Lung (tissue), 12 donors: ENCODE data around the gene SEPTIN6. TPM values are rescaled to one million over a fixed set of nuclear protein-coding genes. Genes with fewer than 3 reads are reported as not detected.

ENCODE experiments used
- ATAC-seq: fragments of 200-7000 bp; cut with Tn5 transposase; one replicate; pipeline ENCODE4 v1.9.1; 2020; ENCODE audit warnings: moderate number of reproducible peaks; ENCODE audit not compliant: insufficient read depth, low FRiP score
- DNase-seq, 3 donors: peaks; one replicate each; pipeline ENCODE4 v3.0.0-alpha.2; 2013 to 2017
- H3K27ac ChIP-seq, 2 donors: one replicate each; pipeline ENCODE4 v1.5.1; 2013; ENCODE audit warnings: mild to moderate bottlenecking in 2 of 2, moderate library complexity in 2 of 2, control low read depth in 1 of 2, inconsistent platforms in 1 of 2, low read depth in 1 of 2, low read length in 1 of 2
- H3K27me3 ChIP-seq, 3 donors: one replicate each; pipeline ENCODE4 v1.5.1; 2013; ENCODE audit warnings: low read length in 2 of 3; ENCODE audit not compliant: control insufficient read depth in 3 of 3, insufficient read depth in 3 of 3
- H3K36me3 ChIP-seq, 4 donors: one replicate each; pipeline ENCODE4 v1.5.1; 2013; ENCODE audit warnings: low read length in 4 of 4, mild to moderate bottlenecking in 1 of 4, moderate library complexity in 1 of 4; ENCODE audit not compliant: control insufficient read depth in 4 of 4, insufficient read depth in 4 of 4
- H3K4me1 ChIP-seq, 5 donors: one replicate each; pipeline ENCODE4 v1.5.1; 2013; ENCODE audit warnings: low read length in 5 of 5, mild to moderate bottlenecking in 2 of 5, moderate library complexity in 1 of 5; ENCODE audit not compliant: control insufficient read depth in 5 of 5, insufficient read depth in 5 of 5
- H3K4me3 ChIP-seq: one replicate; pipeline ENCODE4 v1.5.1; 2013; ENCODE audit warnings: mild to moderate bottlenecking, control low read depth, moderate library complexity
- H3K9ac ChIP-seq, 2 donors: one replicate each; pipeline ENCODE4 v1.5.1; 2013; ENCODE audit warnings: low read length in 2 of 2, control low read depth in 1 of 2; ENCODE audit not compliant: insufficient read depth in 1 of 2
- H3K9me3 ChIP-seq, 4 donors: one replicate each; pipeline ENCODE4 v1.5.1; 2013; ENCODE audit warnings: low read length in 3 of 4, mild to moderate bottlenecking in 1 of 4, moderate library complexity in 1 of 4; ENCODE audit not compliant: control insufficient read depth in 4 of 4, insufficient read depth in 3 of 4
- CTCF ChIP-seq: IDR thresholded peaks from 2 replicates; pipeline ENCODE4 v1.5.1; 2012; ENCODE audit warnings: mild to moderate bottlenecking; ENCODE audit errors: control extremely low read depth, extremely low read depth
- WGBS, 2 donors: extraction: QIAGEN DNeasy Blood & Tissue Kit; methylation state at CpG; one replicate each; pipeline ENCODE4 v1.1.7; 2013; 5-methylcytosine and 5-hydroxymethylcytosine counted together
- polyA plus RNA-seq, 2 donors: library from polyadenylated mRNA; stranded (reverse); fragments of 200-250 nt; gene quantifications; one replicate each; pipeline ENCODE4 v1.2.1, GENCODE V29; 2013
- total RNA-seq, 2 donors: library from RNA; depleted of rRNA in 1 of 2; stranded (reverse); fragments of >200 nt in 1 of 2; gene quantifications; one replicate each; pipeline ENCODE4 v1.2.1, GENCODE V29; 2014 to 2021
- donor health status: control.
- donor health status: control.
- donor health status: Bipolar disorder and iron deficiency.
- donor health status: healthy.
- donor health status: DM: yes; HTN: yes; CAD: no.

The SEPTIN6 gene
- total and polyA plus RNA-seq, 4 donors = 6.2 to 25.8 (median 17.6) TPM

- Histone ChIP-seq H3K4me3 (no peak overlapping the region), H3K27me3 (no peaks in the 10 kb centered on the region), H3K27ac (no peak overlapping the region), H3K36me3 (no peaks in the 10 kb centered on the region), H3K9ac (no peak overlapping the region), H3K9me3 (peaks cover 0 to 2% (median 0%) of the 10 kb centered on the region in 4 donors), H3K4me1 (no peaks in the 10 kb centered on the region)
- ATAC-seq (no peak), DNase-seq (no peak)
- WGBS, 2 donors = 63 to 82% methylated on average over 7 of the region's 7 CpGs
- no peak for TF ChIP-seq CTCF
These were observed 34.1 kb upstream of the SEPTIN6 start for GRCh38 chrX:119726900-119727555.

GRCh38 chrX:119721926-119722325, 29.0 kb upstream of the SEPTIN6 start:
- Histone ChIP-seq H3K4me1 (no peaks in the 10 kb centered on the region), H3K27ac (no peak overlapping the region), H3K4me3 (no peak overlapping the region), H3K27me3 (no peaks in the 10 kb centered on the region), H3K9ac (no peak overlapping the region), H3K9me3 (no peaks in the 10 kb centered on the region), H3K36me3 (no peaks in the 10 kb centered on the region)
- DNase-seq = no peak
- TF ChIP-seq CTCF = no peak
- WGBS, 2 donors = 79 to 82% methylated on average over 2 of the region's 2 CpGs
- no peak for ATAC-seq

DNA sequence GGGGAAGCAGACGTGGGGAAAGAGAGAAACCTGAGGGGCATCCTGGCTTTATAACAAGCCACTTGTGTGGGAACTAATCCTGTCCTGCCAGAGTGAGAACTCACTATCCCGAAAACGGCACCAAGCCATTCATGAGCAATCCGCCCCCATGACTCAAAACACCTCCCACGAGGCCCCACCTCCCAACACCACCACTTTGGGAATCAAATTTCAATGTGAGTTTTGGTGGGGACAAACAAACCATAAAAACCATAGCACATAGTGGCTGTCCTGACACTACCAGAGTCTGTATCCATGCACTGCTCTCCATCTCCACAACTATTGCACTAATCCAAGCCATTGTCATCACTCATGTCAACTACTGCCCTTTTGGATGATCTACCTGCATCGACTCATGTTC, 28.5 kb upstream of the SEPTIN6 start:
- Histone ChIP-seq H3K9ac (no peak overlapping the region), H3K4me1 (no peaks in the 10 kb centered on the region), H3K36me3 (no peaks in the 10 kb centered on the region), H3K27me3 (no peaks in the 10 kb centered on the region), H3K9me3 (no peaks in the 10 kb centered on the region), H3K27ac (no peak overlapping the region), H3K4me3 (no peak overlapping the region)
- no peak for DNase-seq
- no peak for TF ChIP-seq CTCF
- 77 to 89% methylated on average over 6 of the region's 6 CpGs for WGBS, 2 donors
- no peak for ATAC-seq

DNA sequence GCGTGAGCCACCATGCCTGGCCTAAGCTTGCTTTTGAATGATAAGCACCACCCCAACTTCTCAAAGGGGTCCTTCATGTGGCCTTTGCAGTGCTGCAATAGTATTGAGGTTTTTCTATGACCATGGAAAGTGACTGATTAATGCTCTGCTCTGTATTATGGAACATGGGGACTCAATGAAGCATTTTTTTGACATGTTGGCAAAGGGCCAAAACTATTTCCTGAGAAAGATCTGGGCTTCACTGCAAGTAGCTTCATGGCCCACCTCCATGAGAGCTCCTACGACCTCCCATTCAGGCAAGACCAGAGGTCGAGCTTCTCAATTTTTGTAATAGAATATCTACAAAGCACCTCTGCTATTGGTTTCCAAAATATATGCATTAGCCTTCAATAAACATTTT, 16.7 kb upstream of the SEPTIN6 start:
- Histone ChIP-seq H3K9me3 (no peaks in the 10 kb centered on the region), H3K4me3 (no peak overlapping the region), H3K27ac (no peak overlapping the region), H3K36me3 (no peaks in the 10 kb centered on the region), H3K4me1 (no peaks in the 10 kb centered on the region), H3K27me3 (no peaks in the 10 kb centered on the region), H3K9ac (no peak overlapping the region)
- 85 to 94% methylated on average over 3 of the region's 3 CpGs for WGBS, 2 donors
- DNase-seq (no peak), ATAC-seq (no peak)
- TF ChIP-seq CTCF = no peak
